Stimulated activated CD8-positive, alpha-beta memory T cell treated with anti-CD3 and anti-CD28 coated beads, Interleukin-7, amount 100 ng/mL, for 1 hour (primary cell): ENCODE data around the gene AASDH.

Experiments
- DNase-seq, 2 donors: peaks; one replicate each; pipeline ENCODE4 v3.0.0-alpha.2; 2020; ENCODE audit warnings: low read depth in 2 of 2

AASDH gene

GRCh38 chr4:56316011-56316650 lies 71.2 kb downstream of the AASDH start:
- DNase-seq: no peak

GRCh38 chr4:56315543-56315942 lies 71.7 kb downstream of the AASDH start:
- no peak for DNase-seq

GRCh38 chr4:56315041-56315440 lies 72.2 kb downstream of the AASDH start:
- DNase-seq: no peak

GRCh38 chr4:56314207-56314915 lies 72.9 kb downstream of the AASDH start:
- no peak for DNase-seq

- no peak for DNase-seq
Observed at GRCh38 chr4:56313132-56313531, 74.2 kb downstream of the AASDH start.

- no peak for DNase-seq
Observed at GRCh38 chr4:56311299-56311975, 75.9 kb downstream of the AASDH start.

GRCh38 chr4:56310401-56311125 lies 76.7 kb downstream of the AASDH start:
- DNase-seq: no peak

- no peak for DNase-seq
Observed at GRCh38 chr4:56308384-56308783, 78.9 kb downstream of the AASDH start.

- no peak for DNase-seq
Observed at GRCh38 chr4:56307423-56307822, 79.9 kb downstream of the AASDH start.

- no peak for DNase-seq
Observed at GRCh38 chr4:56305390-56305789, 81.9 kb downstream of the AASDH start.

GRCh38 chr4:56303921-56304320 lies 83.4 kb downstream of the AASDH start:
- DNase-seq: no peak

GRCh38 chr4:56302760-56303159 lies 84.5 kb downstream of the AASDH start:
- DNase-seq: no peak

GRCh38 chr4:56301997-56302496 lies 85.2 kb downstream of the AASDH start:
- no peak for DNase-seq

GRCh38 chr4:56301181-56301996 lies 85.9 kb downstream of the AASDH start:
- peak; percentile 2 to 11 for DNase-seq

GRCh38 chr4:56298236-56298635 lies 89.1 kb downstream of the AASDH start:
- no peak for DNase-seq

GRCh38 chr4:56297776-56298175 lies 89.5 kb downstream of the AASDH start:
- DNase-seq: no peak

GRCh38 chr4:56296526-56296925 lies 90.8 kb downstream of the AASDH start:
- DNase-seq: no peak

- DNase-seq: no peak
Observed at GRCh38 chr4:56293121-56293520, 94.2 kb downstream of the AASDH start.

- no peak for DNase-seq
Observed at GRCh38 chr4:56289934-56290333, 97.4 kb downstream of the AASDH start.

GRCh38 chr4:56288663-56289062 lies 98.6 kb downstream of the AASDH start:
- DNase-seq: no peak
